ENCODE measurements around the gene CLCN5.

Gene CLCN5

GRCh38 chrX:50073601-50074000, 151.2 kb downstream of the CLCN5 start:
- TF ChIP-seq EP300 (IDR thresholded peaks at IDR 0.05; ENCODE audit: borderline replicate concordance): no peak
- TF ChIP-seq CREB1 (IDR thresholded peaks at IDR 0.05; ENCODE audit: low read depth): no peak
- no peak for TF ChIP-seq EGR1 (IDR thresholded peaks at IDR 0.05)
- no peak for TF ChIP-seq TEAD4 (IDR thresholded peaks at IDR 0.05)
- TF ChIP-seq CEBPB (IDR thresholded peaks at IDR 0.05): no peak
- no peak for TF ChIP-seq TAF1 (IDR thresholded peaks at IDR 0.05; ENCODE audit: low read depth)
- TF ChIP-seq RAD21 (IDR thresholded peaks at IDR 0.05; ENCODE audit: low read depth): no peak
- TF ChIP-seq NFIC (IDR thresholded peaks at IDR 0.05): no peak
- TF ChIP-seq TCF12 (IDR thresholded peaks at IDR 0.05; ENCODE audit: low read depth): no peak
- no peak for TF ChIP-seq YY1 (IDR thresholded peaks at IDR 0.05; ENCODE audit: low read depth)
- no peak for TF ChIP-seq ZBTB7A (IDR thresholded peaks at IDR 0.05; ENCODE audit: low read depth)
- no peak for TF ChIP-seq FOXM1 (IDR thresholded peaks at IDR 0.05; ENCODE audit: borderline replicate concordance, low read depth)
- no peak for TF ChIP-seq USF1 (IDR thresholded peaks at IDR 0.05)

GRCh38 chrX:50075630-50076339, 153.4 kb downstream of the CLCN5 start:
- no peak for TF ChIP-seq EGR1 (IDR thresholded peaks at IDR 0.05)
- no peak for TF ChIP-seq EP300 (IDR thresholded peaks at IDR 0.05; ENCODE audit: borderline replicate concordance)
- no peak for TF ChIP-seq YY1 (IDR thresholded peaks at IDR 0.05; ENCODE audit: low read depth)
- no peak for TF ChIP-seq CEBPB (IDR thresholded peaks at IDR 0.05)
- TF ChIP-seq NFIC (IDR thresholded peaks at IDR 0.05): no peak
- no peak for TF ChIP-seq TAF1 (IDR thresholded peaks at IDR 0.05; ENCODE audit: low read depth)
- TF ChIP-seq CREB1 (IDR thresholded peaks at IDR 0.05; ENCODE audit: low read depth): no peak
- TF ChIP-seq REST (IDR thresholded peaks at IDR 0.05; ENCODE audit: low read depth): no peak
- TF ChIP-seq RAD21 (IDR thresholded peaks at IDR 0.05; ENCODE audit: low read depth): no peak
- TF ChIP-seq MAX (IDR thresholded peaks at IDR 0.05): no peak
- TF ChIP-seq TCF12 (IDR thresholded peaks at IDR 0.05; ENCODE audit: low read depth): no peak
- TF ChIP-seq USF1 (IDR thresholded peaks at IDR 0.05): no peak
- no peak for TF ChIP-seq ZBTB7A (IDR thresholded peaks at IDR 0.05; ENCODE audit: low read depth)

- TF ChIP-seq RAD21 (IDR thresholded peaks at IDR 0.05; ENCODE audit: low read depth): peak; percentile 35; the same call in 1 of the 2 replicates
- TF ChIP-seq TEAD4 (IDR thresholded peaks at IDR 0.05): no peak
Observed at GRCh38 chrX:50081282-50081889, 159.0 kb downstream of the CLCN5 start.

- TF ChIP-seq NFIC (IDR thresholded peaks at IDR 0.05): no peak
- no peak for TF ChIP-seq REST (IDR thresholded peaks at IDR 0.05; ENCODE audit: low read depth)
- TF ChIP-seq TEAD4 (IDR thresholded peaks at IDR 0.05): no peak
- no peak for TF ChIP-seq TCF12 (IDR thresholded peaks at IDR 0.05; ENCODE audit: low read depth)
- no peak for TF ChIP-seq CEBPB (IDR thresholded peaks at IDR 0.05)
- no peak for TF ChIP-seq TAF1 (IDR thresholded peaks at IDR 0.05; ENCODE audit: low read depth)
- TF ChIP-seq CREB1 (IDR thresholded peaks at IDR 0.05; ENCODE audit: low read depth): no peak
- TF ChIP-seq RAD21 (IDR thresholded peaks at IDR 0.05; ENCODE audit: low read depth): no peak
Observed at GRCh38 chrX:50082741-50083140, 160.3 kb downstream of the CLCN5 start.

GRCh38 chrX:50088645-50089044, 166.2 kb downstream of the CLCN5 start:
- TF ChIP-seq REST (IDR thresholded peaks at IDR 0.05; ENCODE audit: low read depth) (no peak), TCF12 (IDR thresholded peaks at IDR 0.05; ENCODE audit: low read depth) (no peak), FOXM1 (IDR thresholded peaks at IDR 0.05; ENCODE audit: borderline replicate concordance, low read depth) (no peak), EP300 (IDR thresholded peaks at IDR 0.05; ENCODE audit: borderline replicate concordance) (no peak), USF1 (IDR thresholded peaks at IDR 0.05) (no peak), EGR1 (IDR thresholded peaks at IDR 0.05) (no peak), CREB1 (IDR thresholded peaks at IDR 0.05; ENCODE audit: low read depth) (no peak), TAF1 (IDR thresholded peaks at IDR 0.05; ENCODE audit: low read depth) (no peak), TEAD4 (IDR thresholded peaks at IDR 0.05) (no peak)
